ENCODE data around the gene SLC25A12. TPM values are rescaled to one million over a fixed set of nuclear protein-coding genes. Genes with fewer than 3 reads are reported as not detected.

SLC25A12 gene
- total RNA-seq, 1 donor from 2014 or later, result 0.98 TPM

DNA sequence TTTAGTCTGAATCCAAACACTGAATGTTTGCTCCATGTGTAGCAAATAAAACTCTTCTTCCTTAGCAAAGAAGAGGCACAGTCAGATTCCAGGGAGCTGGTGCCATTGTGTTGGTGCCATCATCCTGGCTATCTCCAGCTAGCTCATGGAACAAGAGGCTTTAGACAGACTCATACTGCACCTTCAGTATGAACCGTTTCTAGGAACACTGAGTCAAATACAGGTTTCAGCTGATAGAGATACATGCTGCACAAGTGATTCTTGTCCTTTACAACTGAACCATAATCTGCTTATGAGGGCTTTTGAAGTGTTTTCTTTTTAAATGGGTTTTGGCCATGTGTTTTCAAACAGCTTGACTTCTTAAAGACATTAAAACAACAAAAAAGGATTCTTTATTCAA lies 148.9 kb downstream of the SLC25A12 start:
- DNase-seq (ENCODE audit: low spot score), result no peak
- ATAC-seq, result no peak

DNA sequence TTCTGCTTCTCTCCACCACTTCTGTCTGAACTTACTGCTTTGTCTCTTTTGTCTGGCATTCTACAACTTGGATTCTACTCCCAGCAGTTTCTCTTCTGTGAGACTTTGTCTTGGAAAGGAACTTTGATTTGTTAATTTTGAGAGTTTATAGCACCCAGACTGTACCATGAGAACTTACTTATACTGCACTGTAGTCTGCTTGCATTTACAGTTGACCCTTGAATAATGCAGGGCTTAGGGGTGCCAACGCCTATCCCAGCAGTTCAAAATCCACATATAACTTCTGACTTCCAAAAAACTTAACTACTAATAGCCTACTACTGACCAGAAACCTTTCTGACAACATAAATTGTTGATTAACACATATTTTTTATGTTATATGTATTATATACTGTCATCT lies 151.3 kb downstream of the SLC25A12 start:
- DNase-seq (ENCODE audit: low spot score) (no peak), ATAC-seq (no peak)

DNA sequence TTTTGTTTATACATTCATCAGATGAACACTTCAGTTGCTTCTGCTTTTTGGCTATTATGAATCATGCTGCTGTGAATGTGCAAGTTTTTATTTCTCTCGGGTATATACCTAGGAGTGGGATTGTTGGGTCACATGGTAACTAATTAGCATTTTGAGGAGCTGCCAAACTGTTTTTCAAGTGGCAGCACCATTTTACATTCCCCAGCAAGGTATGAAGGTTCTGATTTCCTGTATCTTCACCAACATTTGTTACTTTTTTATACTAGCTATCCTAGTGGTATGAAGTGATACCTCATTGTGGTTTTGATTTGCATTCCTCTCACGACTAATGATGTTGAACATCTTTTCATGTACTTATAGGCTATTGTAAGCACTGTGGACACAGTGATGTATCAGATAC lies 152.9 kb downstream of the SLC25A12 start:
- DNase-seq (ENCODE audit: low spot score), result no peak
- no peak for ATAC-seq

DNA sequence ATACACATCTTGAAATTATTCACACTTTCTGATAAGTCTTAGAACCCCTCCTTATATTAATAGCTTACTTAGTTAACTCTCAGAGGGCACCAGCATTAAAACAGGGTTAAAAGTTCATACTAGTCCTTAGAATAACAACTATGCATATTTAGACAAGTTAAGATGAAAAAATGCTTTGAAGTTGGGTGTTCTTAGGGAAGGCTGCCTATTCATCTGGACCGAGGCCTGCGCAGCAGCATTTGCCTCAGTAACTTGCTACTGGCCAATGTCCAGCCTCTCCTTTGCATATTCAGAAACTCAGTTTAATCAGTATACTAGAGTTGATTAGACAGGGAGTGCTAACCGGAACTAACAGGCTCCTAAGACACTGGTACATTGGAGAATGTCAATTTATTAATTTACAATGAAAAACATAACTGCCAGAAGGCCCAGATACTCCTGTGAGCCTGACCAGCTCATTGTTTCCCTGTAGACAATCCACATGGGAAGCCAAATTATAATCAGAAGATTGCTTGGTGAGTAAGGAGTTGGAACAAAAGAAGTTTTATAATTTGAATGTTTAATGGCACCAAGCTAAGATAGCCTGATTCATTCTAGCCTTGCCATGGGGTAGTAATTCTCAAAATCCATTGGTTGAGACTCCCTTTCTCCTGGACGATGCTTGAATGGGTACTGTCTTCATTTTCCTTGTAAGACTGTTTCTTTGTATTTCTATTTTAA lies 157.9 kb downstream of the SLC25A12 start:
- DNase-seq (ENCODE audit: low spot score), result no peak
- no peak for ATAC-seq

Other genes with a start within 250 kb of the SLC25A12 start
- 16.9 TPM for gene DYNC1I2, start 206.8 kb downstream of the SLC25A12 start, total RNA-seq
- gene HAT1, start 28.2 kb upstream of the SLC25A12 start, total RNA-seq, result 8.2 TPM
- gene METAP1D, start 105.7 kb upstream of the SLC25A12 start, total RNA-seq, result 4.4 TPM
- not detected for gene DLX1, start 191.3 kb upstream of the SLC25A12 start, total RNA-seq
- gene DLX2, start 208.7 kb upstream of the SLC25A12 start, total RNA-seq, result not detected